ENCODE data around the gene STEAP2.
"Not testable (repeated sequence)": the region's sequence is repeated elsewhere in the genome, so short reads cannot be mapped to it uniquely, and the experiment has no call there.

Gene STEAP2

DNA sequence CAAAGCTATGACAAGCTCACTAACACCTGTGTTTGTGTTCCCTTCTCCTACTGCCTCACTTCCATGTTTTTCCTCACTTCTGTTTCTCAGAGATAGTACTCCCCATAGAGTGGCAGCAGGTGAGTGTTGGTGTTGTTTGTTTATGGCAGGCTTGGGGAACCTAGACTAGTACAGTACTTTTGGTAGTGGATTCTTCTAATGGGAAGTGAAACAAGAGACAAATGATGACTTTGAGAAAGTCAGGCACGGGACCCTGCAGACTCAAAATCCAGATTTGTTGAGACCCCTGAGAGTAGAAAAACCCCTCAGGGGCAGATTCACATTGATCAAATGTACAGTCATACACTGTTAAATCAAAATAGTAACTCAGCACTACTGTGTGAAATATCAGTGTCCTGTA lies 27.0 kb downstream of the STEAP2 start:
- DNase-seq: no peak

DNA sequence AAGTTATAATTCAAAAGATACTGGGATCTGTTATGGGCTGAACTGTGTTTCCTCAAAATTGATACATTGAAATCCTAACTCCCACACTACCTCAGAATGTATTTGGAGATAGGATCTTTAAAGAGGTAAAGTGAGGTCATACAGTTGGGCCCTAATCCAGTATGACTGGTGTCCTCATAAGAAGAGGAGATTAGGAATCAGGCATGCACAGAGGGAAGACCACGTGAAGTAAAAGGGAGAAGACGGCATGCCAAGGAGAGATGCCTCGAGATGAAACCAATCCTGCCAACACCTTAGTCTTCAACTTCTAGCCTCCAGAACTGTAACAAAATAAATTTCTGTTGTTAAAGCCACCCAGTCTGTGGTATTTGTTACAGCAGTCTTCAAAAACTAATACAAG lies 27.5 kb downstream of the STEAP2 start:
- DNase-seq: no peak

DNA sequence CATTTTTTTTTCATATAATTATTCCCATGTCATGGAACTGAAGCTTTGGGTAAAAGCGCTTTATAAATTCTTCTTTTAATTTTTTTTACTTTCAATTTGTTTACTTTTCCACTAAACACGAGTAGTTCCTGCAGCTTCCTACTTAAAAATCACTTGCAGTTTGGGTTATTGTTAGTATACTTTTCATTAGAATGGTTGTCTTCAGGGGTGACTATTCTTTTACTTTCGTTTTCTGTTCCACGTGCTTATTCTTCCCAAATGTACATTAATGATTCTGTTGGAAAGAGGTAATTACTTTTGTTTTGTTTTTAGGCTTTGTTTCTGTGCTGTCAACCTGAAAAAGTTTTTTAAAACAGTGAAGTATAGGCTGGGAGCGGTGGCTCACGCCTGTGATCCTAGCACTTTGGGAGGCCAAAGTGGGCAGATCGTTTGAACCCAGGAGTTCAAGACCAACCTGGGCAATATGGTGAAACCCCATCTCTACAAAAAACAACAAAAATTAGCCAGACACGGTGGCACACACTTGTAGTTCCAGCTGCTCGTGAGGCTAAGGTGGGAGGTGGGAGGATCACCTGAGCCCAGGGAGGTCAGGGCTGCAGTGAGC lies 28.2 kb downstream of the STEAP2 start:
- DNase-seq: no peak

DNA sequence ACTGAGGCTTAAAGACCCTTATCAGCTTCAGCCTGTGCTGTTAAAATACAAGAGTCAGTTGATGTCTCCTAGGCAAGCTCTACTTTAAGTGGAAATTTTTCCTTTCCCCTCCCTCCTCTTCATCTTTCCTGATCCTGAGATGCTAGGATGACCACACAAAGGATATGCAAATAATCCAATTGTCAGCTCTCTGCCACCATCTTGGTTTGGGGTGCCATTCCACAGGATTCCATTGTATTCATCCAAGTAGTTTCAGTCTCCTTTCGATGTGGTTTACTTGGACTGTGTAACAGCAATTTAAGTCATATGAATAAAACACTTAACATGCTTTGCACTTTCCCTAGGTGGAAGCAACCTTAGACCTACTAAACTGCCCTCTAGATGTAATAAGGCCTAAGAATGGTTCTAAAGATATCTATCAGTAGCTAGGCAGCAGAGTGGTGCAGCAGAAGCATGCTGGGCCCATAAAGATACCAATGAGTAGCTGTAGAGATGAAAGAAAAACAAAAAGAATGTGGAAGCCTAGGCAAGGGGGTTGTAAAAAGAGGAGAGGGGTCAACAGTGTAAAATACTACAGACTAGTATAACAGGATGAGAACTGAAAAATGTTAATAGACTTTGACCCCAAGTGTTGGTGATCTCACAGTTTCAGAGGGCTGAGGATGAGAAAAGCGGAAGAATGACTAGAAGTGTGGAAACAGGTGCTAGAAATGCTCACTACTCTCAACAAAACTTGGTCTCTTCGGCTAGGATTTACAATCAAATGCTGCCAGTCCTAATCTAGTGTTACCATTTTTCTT lies 31.0 kb downstream of the STEAP2 start:
- no peak for DNase-seq

DNA sequence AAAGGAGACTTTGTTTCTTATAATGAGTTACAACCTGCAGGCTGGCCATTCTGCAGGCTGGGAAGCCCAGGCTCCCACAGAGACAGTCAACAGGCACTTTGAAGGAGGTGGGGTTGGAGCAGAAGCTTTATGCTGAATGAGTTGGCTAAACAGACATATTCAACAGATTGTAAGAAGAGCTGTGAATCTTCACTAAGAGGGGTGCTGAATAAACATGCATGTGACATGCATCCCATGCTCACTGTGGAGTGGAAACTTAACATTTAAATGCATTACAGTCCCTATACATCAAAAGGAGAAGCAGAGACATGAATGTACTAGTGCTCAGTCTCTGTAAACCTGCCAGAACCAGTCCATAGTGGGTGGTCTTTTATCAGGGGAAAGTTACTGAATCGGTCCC lies 32.0 kb downstream of the STEAP2 start:
- no peak for DNase-seq

DNA sequence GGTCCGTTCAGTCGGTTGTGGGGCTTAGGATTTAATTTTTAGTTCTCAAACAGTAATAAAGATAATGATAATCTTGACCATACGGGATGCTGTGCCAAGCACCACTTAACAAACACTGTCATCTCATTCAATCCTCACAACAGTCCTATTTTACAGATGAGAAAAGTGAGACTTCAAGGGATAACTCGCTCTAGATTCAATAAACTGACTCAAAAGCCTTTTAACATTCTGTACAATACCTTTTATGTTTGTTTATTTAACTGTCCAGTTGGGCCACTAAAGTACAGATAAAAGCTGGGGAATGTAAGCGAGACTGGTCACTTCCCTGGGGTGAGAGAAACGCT lies 33.0 kb downstream of the STEAP2 start:
- no peak for DNase-seq

DNA sequence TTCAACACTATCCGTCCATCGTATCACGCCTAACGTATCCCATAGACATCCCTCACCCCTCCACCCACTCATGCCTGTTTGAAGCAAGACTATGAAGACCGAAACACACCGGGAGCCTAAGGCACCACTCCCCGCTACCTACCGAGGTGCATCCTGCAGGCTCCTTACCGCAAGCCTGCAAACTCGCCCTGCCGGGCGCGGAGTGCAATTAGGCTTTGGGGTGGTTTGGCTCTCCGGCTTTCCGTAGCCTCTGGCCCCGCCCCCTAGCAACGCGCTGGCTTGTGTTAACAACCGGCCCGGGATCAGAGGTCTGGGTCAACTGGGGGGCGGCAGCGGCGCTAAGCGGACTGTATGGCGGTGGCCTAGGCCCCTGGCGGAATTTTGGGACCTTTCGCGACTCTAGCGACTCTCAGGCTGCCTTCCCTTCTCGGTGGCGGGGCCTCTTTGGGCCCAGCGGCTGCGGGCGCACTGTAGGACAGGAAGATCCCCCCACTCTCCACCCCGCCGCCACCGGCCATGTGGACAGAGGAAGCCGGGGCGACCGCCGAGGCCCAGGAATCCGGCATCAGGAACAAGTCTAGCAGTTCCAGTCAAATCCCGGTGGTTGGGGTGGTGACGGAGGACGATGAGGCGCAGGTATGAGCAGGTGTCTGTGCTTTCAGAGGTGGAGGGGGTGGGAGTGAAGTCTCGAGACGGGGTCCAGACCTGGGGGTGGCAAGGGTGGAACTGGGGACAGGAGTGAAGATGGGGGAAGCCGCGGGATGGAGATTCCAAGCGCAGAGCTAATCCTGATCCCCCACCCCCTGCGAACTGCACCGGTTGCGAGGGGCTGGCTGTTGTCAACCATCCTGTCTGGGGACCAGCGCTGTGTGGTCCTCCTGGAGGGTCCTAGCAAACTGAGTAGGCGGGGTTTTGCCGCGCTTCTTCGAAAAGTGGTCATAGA lies 33.6 kb downstream of the STEAP2 start, which contains the start of gene CFAP69:
Gene CFAP69 (plus strand): TSS at position 266 of the 943 bp plus-strand sequence. CDS start 251 bp downstream, at position 517.
- DNase-seq: peak; percentile 86

DNA sequence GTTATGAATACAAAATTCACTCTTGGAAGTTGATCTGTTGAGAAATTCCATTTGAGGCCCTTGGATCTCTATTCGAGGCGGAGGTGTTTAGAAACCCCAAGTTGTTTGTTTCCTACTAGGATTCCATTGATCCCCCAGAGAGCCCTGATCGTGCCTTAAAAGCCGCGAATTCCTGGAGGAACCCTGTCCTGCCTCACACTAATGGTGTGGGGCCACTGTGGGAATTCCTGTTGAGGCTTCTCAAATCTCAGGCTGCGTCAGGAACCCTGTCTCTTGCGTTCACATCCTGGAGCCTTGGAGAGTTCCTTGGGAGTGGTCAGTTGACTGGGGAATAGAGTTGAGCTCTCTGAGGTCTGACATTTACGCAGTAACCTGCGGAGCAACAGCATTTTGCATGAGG lies 34.6 kb downstream of the STEAP2 start:
- no peak for DNase-seq

DNA sequence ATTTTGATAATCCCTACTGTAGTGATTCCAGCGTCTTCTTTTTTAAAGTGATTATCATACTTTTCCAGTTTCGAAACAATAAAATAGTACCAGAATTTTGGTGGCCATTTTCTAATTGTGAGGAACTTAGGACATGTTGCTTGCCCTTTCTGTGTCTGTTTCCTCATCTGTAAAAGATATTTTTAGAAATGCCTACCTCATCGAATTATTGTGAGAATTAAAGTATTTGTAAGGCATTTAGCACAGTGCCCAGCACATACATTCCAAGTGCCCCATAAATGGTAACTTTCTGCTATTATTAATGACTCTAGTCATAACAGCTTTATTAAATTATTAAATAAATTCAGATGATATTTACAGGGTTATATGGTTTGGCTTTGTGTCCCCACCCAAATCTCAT lies 37.2 kb downstream of the STEAP2 start:
- DNase-seq: no peak

DNA sequence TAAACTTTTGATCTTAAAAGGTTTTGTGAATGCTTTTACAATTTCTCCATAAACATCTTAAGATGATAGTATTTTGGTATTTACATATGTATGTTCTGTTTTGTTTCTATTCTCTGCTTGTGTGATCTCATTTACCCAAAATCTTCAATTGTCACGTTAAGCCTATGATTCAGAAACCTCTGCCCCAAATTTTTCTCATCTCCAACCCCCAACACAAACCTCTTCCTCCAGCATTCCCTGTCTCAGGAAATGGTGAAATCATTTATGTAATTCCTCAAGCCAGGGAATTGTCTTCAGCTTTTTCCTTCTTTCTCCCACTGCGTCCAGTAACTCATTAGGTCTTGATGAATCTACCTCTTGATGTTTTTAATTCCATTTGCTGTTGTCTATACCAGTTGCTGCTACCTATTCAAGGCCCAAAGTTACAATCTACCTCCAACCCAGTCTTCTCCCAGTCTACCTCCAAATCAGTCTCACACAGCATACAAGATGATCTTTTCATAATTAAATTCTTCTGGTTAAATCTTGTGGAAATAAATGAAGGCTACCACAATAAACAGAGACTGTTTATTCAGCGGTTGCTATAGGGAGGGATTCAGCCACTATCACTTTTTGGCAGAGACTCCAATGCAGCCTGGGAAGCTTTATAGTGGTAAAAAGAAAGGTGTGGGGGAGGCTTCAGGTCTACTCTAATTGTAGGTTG lies 39.2 kb downstream of the STEAP2 start:
- no peak for DNase-seq

DNA sequence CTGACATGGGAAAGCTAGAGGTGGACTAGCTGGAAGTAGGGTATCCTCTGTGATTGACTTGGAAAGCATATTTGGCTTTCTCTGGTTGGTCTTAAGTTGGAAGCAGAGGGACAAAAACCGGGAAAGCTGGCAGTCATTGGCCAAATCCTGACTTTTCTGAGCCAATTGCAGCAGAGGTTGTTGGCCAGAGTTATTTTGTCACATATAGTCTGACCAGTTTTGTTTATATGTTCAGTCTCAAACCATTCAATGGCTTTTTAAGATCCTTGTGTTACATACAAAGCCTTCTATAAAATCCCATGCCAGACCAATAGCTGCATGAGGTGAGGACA lies 39.7 kb downstream of the STEAP2 start:
- DNase-seq: no peak

DNA sequence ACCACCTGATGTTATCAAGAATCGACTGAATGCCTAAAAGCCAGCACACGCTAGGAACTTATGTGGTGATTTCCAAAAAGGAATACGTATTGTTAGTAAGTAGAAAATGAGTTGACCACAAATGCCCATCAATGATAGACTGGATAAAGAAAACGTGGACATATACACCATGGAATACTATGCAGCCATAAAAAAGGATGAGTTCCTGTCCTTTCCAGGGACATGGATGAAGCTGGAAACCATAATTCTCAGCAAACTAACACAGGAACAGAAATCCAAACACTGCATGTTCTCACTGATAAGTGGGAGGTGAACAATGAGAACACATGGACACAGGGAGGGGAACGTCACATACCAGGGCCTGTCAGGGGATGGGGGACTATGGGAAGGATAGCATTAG lies 44.5 kb downstream of the STEAP2 start:
- not testable (repeated sequence) for DNase-seq

DNA sequence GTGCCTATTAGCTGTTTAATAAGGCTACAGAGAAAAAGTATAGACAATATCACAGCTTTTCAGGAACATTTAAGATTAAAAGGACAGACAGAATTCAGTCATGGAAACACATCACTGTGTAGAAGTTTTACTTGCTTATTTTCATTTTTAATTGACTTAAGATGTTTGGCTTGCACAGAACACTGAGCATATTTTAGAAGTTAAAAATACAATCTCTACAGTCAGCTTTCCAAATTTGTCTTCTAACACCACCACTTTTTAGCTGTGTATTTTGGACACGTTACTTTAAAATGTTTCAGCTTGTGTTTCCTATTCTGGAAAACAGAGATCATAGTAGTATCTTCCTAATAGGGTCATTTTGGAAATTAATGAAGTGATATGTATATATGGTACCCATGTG lies 45.2 kb downstream of the STEAP2 start:
- no peak for DNase-seq

DNA sequence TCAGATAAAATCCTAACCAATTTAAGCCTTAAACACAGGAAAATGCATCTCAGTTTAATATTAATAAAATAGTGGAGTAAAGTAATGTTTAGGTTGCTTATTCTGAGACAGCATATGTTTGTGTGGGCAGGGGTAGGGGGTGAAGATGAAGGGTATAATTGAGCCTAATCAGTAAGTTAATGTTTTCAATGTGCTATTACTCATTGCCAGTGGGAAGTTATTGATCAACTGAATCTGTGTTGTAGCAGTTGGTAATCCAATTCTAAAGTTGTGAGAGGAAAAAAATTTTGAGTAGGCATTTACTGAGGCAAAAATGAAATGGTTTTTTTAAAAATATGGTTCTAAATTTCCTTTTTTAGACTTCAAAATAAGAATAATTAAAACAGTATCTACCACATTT lies 49.9 kb downstream of the STEAP2 start:
- no peak for DNase-seq

DNA sequence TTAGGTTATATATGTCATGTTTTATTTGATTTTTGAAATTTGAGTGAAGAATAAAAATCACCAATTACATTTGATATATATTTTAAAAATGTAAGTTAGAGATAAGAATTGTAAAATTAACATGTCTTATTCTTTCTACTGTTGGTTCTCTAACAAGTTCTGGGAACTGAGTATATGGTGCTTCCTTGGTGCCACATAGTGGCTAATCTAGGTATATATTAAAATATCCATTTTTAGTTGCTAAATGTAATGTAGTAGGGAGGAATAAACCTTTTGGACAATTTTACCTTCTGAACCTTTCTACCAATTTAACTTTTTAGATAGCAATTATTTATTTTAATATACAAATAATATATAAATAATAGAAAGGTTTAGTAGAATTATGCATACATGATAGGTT lies 50.9 kb downstream of the STEAP2 start:
- no peak for DNase-seq

DNA sequence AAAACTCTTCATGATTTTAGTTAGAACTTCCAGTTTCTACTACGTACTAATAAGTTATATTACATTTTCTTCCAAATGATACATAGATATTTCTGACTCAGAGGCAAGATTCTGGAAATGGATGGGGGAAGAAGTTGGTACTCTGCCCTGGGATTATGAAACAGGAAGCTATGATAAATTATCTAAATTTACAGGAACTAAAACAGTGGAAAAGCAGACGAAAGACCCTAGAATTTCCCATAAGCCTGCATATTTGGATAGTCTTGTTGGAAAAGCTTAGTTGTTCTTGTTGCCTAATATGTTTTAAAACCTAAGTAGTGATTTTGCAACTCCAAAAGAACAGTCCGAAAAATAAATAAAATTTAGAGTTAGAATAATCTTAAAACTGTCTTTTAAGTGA lies 55.3 kb downstream of the STEAP2 start:
- DNase-seq: no peak

DNA sequence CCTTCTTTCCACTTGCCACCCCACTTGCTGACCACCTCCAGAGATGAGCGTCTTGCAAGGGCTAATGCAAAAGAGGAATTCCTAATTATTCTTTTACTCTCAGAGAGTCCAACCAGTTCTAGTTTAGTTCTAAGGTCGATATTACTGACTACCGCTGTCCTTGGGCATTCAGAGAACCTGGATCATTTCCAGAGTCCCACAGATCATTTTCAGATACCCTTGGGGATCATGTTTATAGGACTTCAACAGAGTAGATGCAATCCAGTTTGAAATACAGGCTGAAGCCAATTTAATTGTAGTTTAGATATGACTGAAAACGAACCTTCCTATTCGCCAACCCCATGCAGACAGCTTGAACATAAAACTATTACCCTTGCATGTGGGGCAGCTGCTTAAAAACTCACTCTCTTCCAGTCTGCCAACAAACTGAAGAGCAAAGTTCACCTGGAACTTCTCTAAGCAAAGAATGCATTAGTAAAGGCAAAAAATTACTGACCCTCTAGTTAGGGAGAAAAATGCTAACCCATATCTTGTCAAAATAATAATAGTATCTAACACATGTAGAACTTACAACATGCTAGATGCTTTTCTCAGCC lies 55.8 kb downstream of the STEAP2 start:
- DNase-seq: no peak

DNA sequence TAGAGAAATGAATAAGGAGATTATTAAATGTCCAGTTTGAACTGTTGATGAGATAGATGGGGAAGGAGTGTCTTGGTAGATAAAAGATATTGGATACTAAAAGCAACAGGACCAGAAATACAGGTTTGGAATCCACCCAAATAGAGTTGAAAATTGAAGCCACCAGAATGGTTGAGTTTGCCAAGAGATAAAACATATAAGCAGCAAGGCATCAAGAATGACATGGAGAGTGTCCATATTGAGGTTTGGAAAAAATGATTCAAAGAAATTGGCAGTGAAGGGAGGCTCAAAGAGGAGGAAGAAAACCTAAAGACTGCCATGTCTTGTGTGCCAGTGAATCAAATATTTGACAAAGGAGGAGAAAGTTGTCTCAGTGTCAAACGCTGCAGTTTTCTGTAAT lies 57.6 kb downstream of the STEAP2 start:
- no peak for DNase-seq

DNA sequence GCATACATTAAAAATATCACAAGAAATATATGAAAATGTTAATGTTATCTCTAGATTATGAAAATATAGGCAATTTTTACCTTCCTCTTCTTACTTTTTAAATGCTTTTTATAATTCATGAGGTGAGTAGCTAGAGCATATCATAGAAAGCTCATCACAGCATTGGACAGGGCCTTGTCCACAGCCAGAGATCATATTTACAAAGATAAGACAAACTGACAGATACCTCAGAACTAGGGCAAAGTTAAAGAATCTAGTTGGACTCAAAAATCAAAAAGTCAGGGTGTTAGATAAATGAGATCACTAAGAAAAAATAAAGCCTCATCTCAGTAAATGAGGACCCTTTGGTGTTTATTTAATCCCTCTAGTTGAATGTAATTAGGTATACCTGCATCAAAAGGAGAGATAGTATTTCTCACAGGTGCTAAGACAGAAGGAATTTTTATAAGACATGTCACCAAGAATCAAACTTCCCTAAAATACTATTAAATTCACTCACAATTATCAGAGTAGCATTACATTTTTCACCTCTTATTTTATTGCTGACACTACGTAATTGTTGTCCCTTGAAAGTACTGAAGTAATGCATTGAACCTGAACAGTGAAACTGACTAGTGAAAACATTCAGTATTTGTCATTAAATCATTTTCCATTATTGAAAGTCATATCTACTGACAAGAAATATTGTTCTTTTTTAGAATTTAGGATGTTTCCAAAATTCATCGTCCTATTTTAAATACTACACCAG lies 59.1 kb downstream of the STEAP2 start:
- DNase-seq: no peak

DNA sequence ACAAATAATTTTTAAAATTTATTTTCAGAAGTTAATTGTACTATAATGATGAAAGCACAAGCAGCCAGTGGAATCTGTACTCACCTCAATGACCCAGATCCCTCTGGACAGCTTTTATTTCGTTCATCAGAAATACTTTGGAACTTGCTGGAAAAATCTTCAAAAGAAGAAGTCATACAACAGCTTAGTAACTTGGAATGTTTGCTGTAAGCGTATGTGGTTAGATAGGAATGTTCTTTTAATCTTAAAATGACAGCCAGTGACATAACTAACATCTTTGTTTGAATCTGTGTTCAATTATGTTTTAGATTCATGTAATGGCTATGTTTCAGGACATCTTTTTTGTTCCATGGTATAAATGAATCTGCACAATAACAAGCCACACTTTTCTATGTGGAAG lies 60.2 kb downstream of the STEAP2 start:
- DNase-seq: no peak

DNA sequence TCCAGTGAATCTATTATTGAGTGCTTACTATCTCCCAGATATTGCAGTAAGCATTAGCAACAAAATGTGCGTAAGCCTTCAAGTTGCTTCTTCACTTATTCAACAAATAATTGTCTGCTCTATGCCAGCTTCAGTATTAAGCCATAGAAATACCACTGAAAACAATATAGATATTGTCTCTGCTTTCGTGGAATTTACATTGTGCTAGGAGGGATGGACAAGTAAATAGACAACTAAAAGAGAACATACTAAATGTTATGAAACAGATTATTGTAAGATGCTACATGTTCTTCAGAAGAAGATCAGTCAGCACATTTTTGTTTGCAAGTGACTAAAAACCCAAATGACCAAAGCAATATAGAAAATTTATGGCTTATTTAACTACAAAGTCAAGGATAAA lies 60.7 kb downstream of the STEAP2 start:
- DNase-seq: no peak

DNA sequence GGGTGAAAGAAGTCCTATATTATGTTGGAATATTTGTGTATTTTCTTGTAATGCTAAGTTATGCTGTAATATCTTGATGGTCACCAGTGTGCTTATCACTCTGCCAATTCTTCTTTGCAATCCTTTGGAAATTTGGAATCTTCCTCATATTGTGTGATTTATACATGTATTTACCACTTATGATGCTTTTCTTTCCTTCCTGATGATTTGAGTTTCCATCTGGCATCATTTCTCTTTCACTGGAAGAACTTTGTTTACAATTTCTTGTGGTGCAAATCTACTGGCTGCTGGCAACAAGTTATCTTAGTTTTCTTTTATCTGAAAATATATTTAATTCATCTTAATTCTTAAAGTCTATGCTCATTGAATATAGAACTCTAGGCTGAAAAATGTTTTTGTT lies 62.6 kb downstream of the STEAP2 start:
- no peak for DNase-seq

All from activated CD8-positive, alpha-beta memory T cell treated with anti-CD3 and anti-CD28 coated beads, Interleukin-2, amount 50 U/mL, for 4 hours (primary cell).